ENCODE measurements around the gene CANT1.

Gene CANT1

GRCh38 chr17:79007504-79008381 is 1.8 kb downstream of the CANT1 start:
- no peak for FAIRE-seq

GRCh38 chr17:79006794-79007503 is 2.6 kb downstream of the CANT1 start:
- FAIRE-seq, result no peak

GRCh38 chr17:79006046-79006445 is 3.5 kb downstream of the CANT1 start:
- no peak for FAIRE-seq

- no peak for FAIRE-seq
Measured at GRCh38 chr17:79005063-79005861, 4.3 kb downstream of the CANT1 start.

GRCh38 chr17:79003661-79004411 is 5.7 kb downstream of the CANT1 start:
- no peak for FAIRE-seq

GRCh38 chr17:79002796-79003593 is 6.6 kb downstream of the CANT1 start:
- FAIRE-seq, result no peak

- no peak for FAIRE-seq
Measured at GRCh38 chr17:79002291-79002690, 7.3 kb downstream of the CANT1 start.

GRCh38 chr17:79001190-79002020 is 8.2 kb downstream of the CANT1 start:
- no peak for FAIRE-seq

GRCh38 chr17:79000396-79001189 is 9.0 kb downstream of the CANT1 start:
- no peak for FAIRE-seq

GRCh38 chr17:78999947-79000395 is 9.6 kb downstream of the CANT1 start:
- FAIRE-seq, result no peak

GRCh38 chr17:78999056-78999768 is 10.4 kb downstream of the CANT1 start:
- FAIRE-seq, result no peak

GRCh38 chr17:78998311-78999055 is 11.1 kb downstream of the CANT1 start:
- FAIRE-seq, result no peak

GRCh38 chr17:78997881-78998280 is 11.7 kb downstream of the CANT1 start:
- FAIRE-seq, result no peak

GRCh38 chr17:78997231-78997741 is 12.3 kb downstream of the CANT1 start:
- FAIRE-seq, result no peak

GRCh38 chr17:78996781-78997201 is 12.8 kb downstream of the CANT1 start:
- FAIRE-seq, result no peak

- FAIRE-seq, result no peak
Measured at GRCh38 chr17:78995761-78996451, 13.7 kb downstream of the CANT1 start.

GRCh38 chr17:78995022-78995760 is 14.4 kb downstream of the CANT1 start:
- FAIRE-seq, result no peak
